Measurements from ENCODE around the gene ANKS3.

DNA sequence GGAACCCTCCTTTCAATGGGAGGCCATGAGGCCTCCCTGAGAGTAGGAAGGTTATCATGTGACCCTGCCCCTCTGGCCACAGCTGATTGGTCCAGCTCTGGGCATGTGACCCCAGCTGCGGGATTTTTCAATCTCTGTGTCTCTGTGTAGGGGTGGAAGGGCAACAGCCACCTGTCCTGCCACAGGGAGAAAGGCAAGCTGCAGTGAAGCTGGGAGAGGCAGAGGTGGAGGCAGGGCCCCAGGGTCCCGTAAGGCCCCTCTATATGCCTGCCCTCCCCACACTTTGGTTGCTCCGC, 11.2 kb upstream of the ANKS3 start:
- TF ChIP-seq, protein P1, sequence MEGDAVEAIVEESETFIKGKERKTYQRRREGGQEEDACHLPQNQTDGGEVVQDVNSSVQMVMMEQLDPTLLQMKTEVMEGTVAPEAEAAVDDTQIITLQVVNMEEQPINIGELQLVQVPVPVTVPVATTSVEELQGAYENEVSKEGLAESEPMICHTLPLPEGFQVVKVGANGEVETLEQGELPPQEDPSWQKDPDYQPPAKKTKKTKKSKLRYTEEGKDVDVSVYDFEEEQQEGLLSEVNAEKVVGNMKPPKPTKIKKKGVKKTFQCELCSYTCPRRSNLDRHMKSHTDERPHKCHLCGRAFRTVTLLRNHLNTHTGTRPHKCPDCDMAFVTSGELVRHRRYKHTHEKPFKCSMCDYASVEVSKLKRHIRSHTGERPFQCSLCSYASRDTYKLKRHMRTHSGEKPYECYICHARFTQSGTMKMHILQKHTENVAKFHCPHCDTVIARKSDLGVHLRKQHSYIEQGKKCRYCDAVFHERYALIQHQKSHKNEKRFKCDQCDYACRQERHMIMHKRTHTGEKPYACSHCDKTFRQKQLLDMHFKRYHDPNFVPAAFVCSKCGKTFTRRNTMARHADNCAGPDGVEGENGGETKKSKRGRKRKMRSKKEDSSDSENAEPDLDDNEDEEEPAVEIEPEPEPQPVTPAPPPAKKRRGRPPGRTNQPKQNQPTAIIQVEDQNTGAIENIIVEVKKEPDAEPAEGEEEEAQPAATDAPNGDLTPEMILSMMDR (IDR thresholded peaks at IDR 0.05) = no peak
- no peak for TF ChIP-seq SIN3A (IDR thresholded peaks at IDR 0.05; ENCODE audit: borderline replicate concordance, insufficient read depth, low read depth, low read length)
- TF ChIP-seq, protein P2, sequence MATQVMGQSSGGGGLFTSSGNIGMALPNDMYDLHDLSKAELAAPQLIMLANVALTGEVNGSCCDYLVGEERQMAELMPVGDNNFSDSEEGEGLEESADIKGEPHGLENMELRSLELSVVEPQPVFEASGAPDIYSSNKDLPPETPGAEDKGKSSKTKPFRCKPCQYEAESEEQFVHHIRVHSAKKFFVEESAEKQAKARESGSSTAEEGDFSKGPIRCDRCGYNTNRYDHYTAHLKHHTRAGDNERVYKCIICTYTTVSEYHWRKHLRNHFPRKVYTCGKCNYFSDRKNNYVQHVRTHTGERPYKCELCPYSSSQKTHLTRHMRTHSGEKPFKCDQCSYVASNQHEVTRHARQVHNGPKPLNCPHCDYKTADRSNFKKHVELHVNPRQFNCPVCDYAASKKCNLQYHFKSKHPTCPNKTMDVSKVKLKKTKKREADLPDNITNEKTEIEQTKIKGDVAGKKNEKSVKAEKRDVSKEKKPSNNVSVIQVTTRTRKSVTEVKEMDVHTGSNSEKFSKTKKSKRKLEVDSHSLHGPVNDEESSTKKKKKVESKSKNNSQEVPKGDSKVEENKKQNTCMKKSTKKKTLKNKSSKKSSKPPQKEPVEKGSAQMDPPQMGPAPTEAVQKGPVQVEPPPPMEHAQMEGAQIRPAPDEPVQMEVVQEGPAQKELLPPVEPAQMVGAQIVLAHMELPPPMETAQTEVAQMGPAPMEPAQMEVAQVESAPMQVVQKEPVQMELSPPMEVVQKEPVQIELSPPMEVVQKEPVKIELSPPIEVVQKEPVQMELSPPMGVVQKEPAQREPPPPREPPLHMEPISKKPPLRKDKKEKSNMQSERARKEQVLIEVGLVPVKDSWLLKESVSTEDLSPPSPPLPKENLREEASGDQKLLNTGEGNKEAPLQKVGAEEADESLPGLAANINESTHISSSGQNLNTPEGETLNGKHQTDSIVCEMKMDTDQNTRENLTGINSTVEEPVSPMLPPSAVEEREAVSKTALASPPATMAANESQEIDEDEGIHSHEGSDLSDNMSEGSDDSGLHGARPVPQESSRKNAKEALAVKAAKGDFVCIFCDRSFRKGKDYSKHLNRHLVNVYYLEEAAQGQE (IDR thresholded peaks at IDR 0.05; ENCODE audit: insufficient read depth in 1 of 2, low read depth in 2 of 2, low read length in 1 of 2) = no peak
- TF ChIP-seq POLR2AphosphoS5 (IDR thresholded peaks at IDR 0.05; ENCODE audit: low read depth, low read length) = no peak
- no peak for TF ChIP-seq TCF7L2 (IDR thresholded peaks at IDR 0.05; ENCODE audit: low read depth, low read length)

Data from Panc1 (cell line).